Endothelial cell of umbilical vein (primary cell): ENCODE measurements around the gene RXFP3.

Experiments
- MYC ChIP-seq: IDR thresholded peaks from one replicate; pipeline ENCODE4 v1.6.1; 2011; ENCODE audit warnings: mild to moderate bottlenecking, low read depth, low read length
- POLR2A ChIP-seq: IDR thresholded peaks from 2 replicates; pipeline ENCODE4 v1.6.1; 2012; ENCODE audit warnings: low read depth, mild to moderate bottlenecking, control low read depth, low read length
- POLR2AphosphoS5 ChIP-seq: IDR thresholded peaks from 2 replicates; pipeline ENCODE4 v1.6.1; 2012; ENCODE audit warnings: low read depth, mild to moderate bottlenecking, control low read depth, low read length, moderate library complexity; ENCODE audit not compliant: insufficient read depth
- TF ChIP-seq, protein P1 (sequence below), 2 donors: IDR thresholded peaks; 1 replicate in 1 of 2; 2 replicates in 1 of 2; pipeline ENCODE4 v1.5.1; 2011; ENCODE audit warnings: low read length in 2 of 2, mild to moderate bottlenecking in 2 of 2, moderate library complexity in 2 of 2, control low read depth in 1 of 2, inconsistent platforms in 1 of 2, low read depth in 1 of 2; ENCODE audit not compliant: insufficient read depth in 1 of 2; ENCODE audit errors: extremely low read depth in 1 of 2
- TF ChIP-seq, protein P2 (sequence below): IDR thresholded peaks from 2 replicates; pipeline ENCODE4 v1.6.1; 2011; ENCODE audit not compliant: insufficient read depth, insufficient read length

- TF ChIP-seq, protein P1, sequence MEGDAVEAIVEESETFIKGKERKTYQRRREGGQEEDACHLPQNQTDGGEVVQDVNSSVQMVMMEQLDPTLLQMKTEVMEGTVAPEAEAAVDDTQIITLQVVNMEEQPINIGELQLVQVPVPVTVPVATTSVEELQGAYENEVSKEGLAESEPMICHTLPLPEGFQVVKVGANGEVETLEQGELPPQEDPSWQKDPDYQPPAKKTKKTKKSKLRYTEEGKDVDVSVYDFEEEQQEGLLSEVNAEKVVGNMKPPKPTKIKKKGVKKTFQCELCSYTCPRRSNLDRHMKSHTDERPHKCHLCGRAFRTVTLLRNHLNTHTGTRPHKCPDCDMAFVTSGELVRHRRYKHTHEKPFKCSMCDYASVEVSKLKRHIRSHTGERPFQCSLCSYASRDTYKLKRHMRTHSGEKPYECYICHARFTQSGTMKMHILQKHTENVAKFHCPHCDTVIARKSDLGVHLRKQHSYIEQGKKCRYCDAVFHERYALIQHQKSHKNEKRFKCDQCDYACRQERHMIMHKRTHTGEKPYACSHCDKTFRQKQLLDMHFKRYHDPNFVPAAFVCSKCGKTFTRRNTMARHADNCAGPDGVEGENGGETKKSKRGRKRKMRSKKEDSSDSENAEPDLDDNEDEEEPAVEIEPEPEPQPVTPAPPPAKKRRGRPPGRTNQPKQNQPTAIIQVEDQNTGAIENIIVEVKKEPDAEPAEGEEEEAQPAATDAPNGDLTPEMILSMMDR (IDR thresholded peaks at IDR 0.05; ENCODE audit: extremely low read depth in 1 of 2, insufficient read depth in 1 of 2, low read depth in 1 of 2, low read length in 2 of 2) = no peak
- TF ChIP-seq MYC (no peak), POLR2A (no peak), POLR2AphosphoS5 (no peak)
- TF ChIP-seq, protein P2, sequence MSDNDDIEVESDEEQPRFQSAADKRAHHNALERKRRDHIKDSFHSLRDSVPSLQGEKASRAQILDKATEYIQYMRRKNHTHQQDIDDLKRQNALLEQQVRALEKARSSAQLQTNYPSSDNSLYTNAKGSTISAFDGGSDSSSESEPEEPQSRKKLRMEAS = no peak
These were observed 43.5 kb upstream of the RXFP3 start for GRCh38 chr5:33892620-33893137.
